ENCODE data around the gene L3MBTL4. TPM values are rescaled to one million over a fixed set of nuclear protein-coding genes. Genes with fewer than 3 reads are reported as not detected.
A peak's percentile ranks its signal among the peaks of the same experiment; 100 is the strongest.

L3MBTL4 gene
- total RNA-seq, 2 donors from 2014 or later, result 4.6 to 7.2 TPM

DNA sequence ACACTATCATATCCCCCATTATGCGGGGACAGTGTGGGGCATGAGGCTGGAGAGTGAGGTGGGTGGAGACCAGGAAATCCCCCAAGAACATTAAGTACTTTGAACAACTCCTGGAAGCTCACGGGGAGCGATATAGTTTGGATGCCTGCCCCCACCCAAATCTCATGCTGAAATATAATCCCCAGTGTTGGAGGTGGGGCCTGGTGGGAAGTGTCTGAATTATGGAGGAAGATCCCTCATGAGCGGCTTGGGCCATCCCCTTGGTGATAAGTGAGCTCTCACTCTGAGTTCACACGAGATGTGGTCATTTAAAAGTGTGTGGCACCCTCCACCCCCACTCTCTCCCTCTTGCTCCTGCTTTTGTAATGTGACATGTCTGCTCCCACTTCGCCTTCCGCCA, 422.3 kb downstream of the L3MBTL4 start:
- Mint-ChIP-seq H3K27me3 (ENCODE audit: insufficient read depth) (no peaks in the 10 kb centered on the region), H3K9me3 (no peaks in the 10 kb centered on the region), H3K4me1 (peaks cover 18% of the 10 kb centered on the region), H3K4me3 (no peak overlapping the region), H3K27ac (no peak overlapping the region), H3K36me3 (ENCODE audit: low read depth) (no peaks in the 10 kb centered on the region)
- Histone ChIP-seq H3K36me3 (ENCODE audit: control insufficient read depth, insufficient read depth, low read length) (no peaks in the 10 kb centered on the region), H3K4me1 (ENCODE audit: control insufficient read depth, insufficient read depth, low read length) (peaks cover 8% of the 10 kb centered on the region), H3K27me3 (ENCODE audit: control insufficient read depth, insufficient read depth, low read length, poor library complexity, severe bottlenecking) (no peaks in the 10 kb centered on the region), H3K9ac (ENCODE audit: extremely low read depth, low read length, poor library complexity, severe bottlenecking) (no peak overlapping the region), H3K4me3 (ENCODE audit: low read length) (no peak overlapping the region), H3K9me3 (ENCODE audit: control insufficient read depth, low read length) (no peaks in the 10 kb centered on the region), H3K27ac (ENCODE audit: low read depth, low read length) (no peak overlapping the region)
- peak; percentile 17 for DNase-seq
- WGBS, 2 experiments (ENCODE audit: insufficient coverage in 1 of 2, insufficient read length in 1 of 2), result 95 to 96% methylated on average over 4 to 5 of the region's 7 CpGs
- TF ChIP-seq, protein P1, sequence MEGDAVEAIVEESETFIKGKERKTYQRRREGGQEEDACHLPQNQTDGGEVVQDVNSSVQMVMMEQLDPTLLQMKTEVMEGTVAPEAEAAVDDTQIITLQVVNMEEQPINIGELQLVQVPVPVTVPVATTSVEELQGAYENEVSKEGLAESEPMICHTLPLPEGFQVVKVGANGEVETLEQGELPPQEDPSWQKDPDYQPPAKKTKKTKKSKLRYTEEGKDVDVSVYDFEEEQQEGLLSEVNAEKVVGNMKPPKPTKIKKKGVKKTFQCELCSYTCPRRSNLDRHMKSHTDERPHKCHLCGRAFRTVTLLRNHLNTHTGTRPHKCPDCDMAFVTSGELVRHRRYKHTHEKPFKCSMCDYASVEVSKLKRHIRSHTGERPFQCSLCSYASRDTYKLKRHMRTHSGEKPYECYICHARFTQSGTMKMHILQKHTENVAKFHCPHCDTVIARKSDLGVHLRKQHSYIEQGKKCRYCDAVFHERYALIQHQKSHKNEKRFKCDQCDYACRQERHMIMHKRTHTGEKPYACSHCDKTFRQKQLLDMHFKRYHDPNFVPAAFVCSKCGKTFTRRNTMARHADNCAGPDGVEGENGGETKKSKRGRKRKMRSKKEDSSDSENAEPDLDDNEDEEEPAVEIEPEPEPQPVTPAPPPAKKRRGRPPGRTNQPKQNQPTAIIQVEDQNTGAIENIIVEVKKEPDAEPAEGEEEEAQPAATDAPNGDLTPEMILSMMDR (conservative IDR thresholded peaks at IDR 0.05), result no peak

DNA sequence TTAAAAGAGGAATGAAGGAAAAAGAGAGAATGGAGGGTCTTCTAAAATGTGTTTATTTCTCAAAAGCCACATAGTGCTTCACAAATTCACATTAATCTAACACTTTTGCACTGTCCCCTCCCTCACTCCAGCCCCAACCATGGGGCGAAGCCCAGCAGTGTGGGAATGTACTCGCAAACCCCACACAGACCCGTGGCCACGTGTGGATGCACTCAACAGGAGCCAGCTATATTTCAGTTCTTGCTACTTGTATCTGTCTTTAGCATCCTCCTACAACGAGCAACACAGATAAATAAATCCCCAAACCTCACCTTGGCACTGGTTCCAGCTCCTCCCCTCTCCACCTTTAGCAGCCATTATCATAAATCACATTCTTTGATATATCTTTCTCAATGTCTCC, 427.5 kb downstream of the L3MBTL4 start:
- no peaks in the 10 kb centered on the region for H3K36me3 Mint-ChIP-seq (ENCODE audit: low read depth)
- Histone ChIP-seq H3K9ac (ENCODE audit: extremely low read depth, low read length, poor library complexity, severe bottlenecking) (no peak overlapping the region), H3K4me1 (ENCODE audit: control insufficient read depth, insufficient read depth, low read length) (no peaks in the 10 kb centered on the region), H3K4me3 (ENCODE audit: low read length) (no peak overlapping the region), H3K36me3 (ENCODE audit: control insufficient read depth, insufficient read depth, low read length) (no peaks in the 10 kb centered on the region), H3K27me3 (ENCODE audit: control insufficient read depth, insufficient read depth, low read length, poor library complexity, severe bottlenecking) (no peaks in the 10 kb centered on the region), H3K27ac (ENCODE audit: low read depth, low read length) (no peak overlapping the region), H3K9me3 (ENCODE audit: control insufficient read depth, low read length) (no peaks in the 10 kb centered on the region)
- TF ChIP-seq, protein P1 (conservative IDR thresholded peaks at IDR 0.05), result no peak
- DNase-seq, result peak; percentile 12
- WGBS, 2 experiments (ENCODE audit: insufficient coverage in 1 of 2, insufficient read length in 1 of 2), result 92% methylated on average over 5 of the region's 5 CpGs; no CpG with 5 or more reads in 1 of the 2 experiments
- no peak overlapping the region for H3K4me3 Mint-ChIP-seq
- H3K27ac Mint-ChIP-seq, result no peak overlapping the region
- H3K9me3 Mint-ChIP-seq, result no peaks in the 10 kb centered on the region
- H3K27me3 Mint-ChIP-seq (ENCODE audit: insufficient read depth), result no peaks in the 10 kb centered on the region
- peaks cover 10% of the 10 kb centered on the region for H3K4me1 Mint-ChIP-seq

DNA sequence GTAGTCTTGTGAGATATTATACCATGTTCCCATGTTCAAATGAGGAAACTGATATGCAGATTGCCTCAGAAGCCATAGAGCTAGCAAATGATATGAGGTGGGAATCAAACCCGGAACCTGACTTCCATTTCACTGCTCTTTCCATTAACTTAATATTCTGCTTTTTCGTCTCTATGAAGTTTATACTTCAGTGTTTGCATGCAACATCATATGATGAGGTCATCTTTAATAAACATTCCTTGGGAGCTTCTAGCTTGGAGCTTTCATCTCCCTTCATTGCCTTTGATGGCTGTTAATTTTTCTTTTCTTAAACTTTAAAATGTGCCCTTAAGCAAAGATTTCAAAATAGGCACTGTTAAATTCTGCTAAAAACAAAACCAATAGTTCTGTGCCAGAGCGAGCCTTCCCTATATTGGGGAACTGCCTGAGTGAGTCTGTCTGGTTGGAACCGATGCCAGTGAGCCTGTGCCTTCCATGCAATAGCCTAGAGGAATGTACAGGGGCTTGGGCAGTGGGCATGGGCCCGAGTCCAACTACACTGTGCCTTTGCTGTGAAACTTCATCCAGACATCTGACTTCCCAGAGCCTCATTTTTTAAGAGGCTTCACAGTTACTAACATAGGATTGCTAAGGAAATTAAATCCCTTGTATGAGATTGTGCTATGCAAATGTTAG, 428.3 kb downstream of the L3MBTL4 start:
- H3K4me3 ChIP-seq (ENCODE audit: low read length), result no peak overlapping the region
- peaks cover 10% of the 10 kb centered on the region for H3K4me1 Mint-ChIP-seq
- WGBS, 2 experiments (ENCODE audit: insufficient coverage in 1 of 2, insufficient read length in 1 of 2), result 89 to 92% methylated on average over 4 to 5 of the region's 5 CpGs
- H3K27me3 Mint-ChIP-seq (ENCODE audit: insufficient read depth), result no peaks in the 10 kb centered on the region
- H3K4me3 Mint-ChIP-seq, result no peak overlapping the region
- H3K9ac ChIP-seq (ENCODE audit: extremely low read depth, low read length, poor library complexity, severe bottlenecking), result no peak overlapping the region
- H3K9me3 Mint-ChIP-seq, result no peaks in the 10 kb centered on the region
- no peaks in the 10 kb centered on the region for H3K27me3 ChIP-seq (ENCODE audit: control insufficient read depth, insufficient read depth, low read length, poor library complexity, severe bottlenecking)
- H3K9me3 ChIP-seq (ENCODE audit: control insufficient read depth, low read length), result no peaks in the 10 kb centered on the region
- TF ChIP-seq, protein P1 (conservative IDR thresholded peaks at IDR 0.05), result no peak
- no peak overlapping the region for H3K27ac ChIP-seq (ENCODE audit: low read depth, low read length)
- no peaks in the 10 kb centered on the region for H3K36me3 Mint-ChIP-seq (ENCODE audit: low read depth)
- peak; percentile 5 for DNase-seq
- no peak overlapping the region for H3K27ac Mint-ChIP-seq
- H3K4me1 ChIP-seq (ENCODE audit: control insufficient read depth, insufficient read depth, low read length), result no peaks in the 10 kb centered on the region
- no peaks in the 10 kb centered on the region for H3K36me3 ChIP-seq (ENCODE audit: control insufficient read depth, insufficient read depth, low read length)
